ENCODE data around the gene CFAP52.

DNA sequence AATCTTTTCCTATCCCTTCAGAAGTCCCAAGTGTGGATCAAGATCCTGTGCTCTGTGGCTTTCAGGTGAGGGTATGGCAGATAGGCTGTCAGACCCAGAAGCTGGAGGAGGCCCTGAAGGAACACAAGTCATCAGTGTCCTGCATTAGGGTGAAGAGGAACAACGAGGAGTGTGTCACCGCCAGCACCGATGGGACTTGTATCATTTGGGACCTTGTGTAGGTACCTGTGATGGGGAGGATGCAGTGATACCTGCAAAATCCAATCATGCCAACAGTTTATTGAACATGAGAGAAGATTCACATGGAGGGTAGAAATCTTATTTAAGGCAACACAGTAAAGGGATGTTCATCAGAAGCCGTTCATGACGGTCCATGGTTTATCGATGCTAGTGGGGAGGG is 58.9 kb downstream of the CFAP52 start:
- TF ChIP-seq ZFX (IDR thresholded peaks at IDR 0.05), result no peak
- TF ChIP-seq, protein P1, sequence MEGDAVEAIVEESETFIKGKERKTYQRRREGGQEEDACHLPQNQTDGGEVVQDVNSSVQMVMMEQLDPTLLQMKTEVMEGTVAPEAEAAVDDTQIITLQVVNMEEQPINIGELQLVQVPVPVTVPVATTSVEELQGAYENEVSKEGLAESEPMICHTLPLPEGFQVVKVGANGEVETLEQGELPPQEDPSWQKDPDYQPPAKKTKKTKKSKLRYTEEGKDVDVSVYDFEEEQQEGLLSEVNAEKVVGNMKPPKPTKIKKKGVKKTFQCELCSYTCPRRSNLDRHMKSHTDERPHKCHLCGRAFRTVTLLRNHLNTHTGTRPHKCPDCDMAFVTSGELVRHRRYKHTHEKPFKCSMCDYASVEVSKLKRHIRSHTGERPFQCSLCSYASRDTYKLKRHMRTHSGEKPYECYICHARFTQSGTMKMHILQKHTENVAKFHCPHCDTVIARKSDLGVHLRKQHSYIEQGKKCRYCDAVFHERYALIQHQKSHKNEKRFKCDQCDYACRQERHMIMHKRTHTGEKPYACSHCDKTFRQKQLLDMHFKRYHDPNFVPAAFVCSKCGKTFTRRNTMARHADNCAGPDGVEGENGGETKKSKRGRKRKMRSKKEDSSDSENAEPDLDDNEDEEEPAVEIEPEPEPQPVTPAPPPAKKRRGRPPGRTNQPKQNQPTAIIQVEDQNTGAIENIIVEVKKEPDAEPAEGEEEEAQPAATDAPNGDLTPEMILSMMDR (IDR thresholded peaks at IDR 0.05 in 2 of 3, conservative IDR thresholded peaks at IDR 0.05 in 1 of 3; ENCODE audit: borderline replicate concordance in 1 of 3, insufficient read depth in 1 of 3, low read depth in 2 of 3, low read length in 2 of 3), result no peak
- TF ChIP-seq POLR2AphosphoS5 (IDR thresholded peaks at IDR 0.05; ENCODE audit: low read depth, low read length), result no peak
- TF ChIP-seq POLR2A (IDR thresholded peaks at IDR 0.05; ENCODE audit: borderline replicate concordance, extremely low read depth, insufficient read depth, insufficient read length), result no peak
- TF ChIP-seq, protein P2, sequence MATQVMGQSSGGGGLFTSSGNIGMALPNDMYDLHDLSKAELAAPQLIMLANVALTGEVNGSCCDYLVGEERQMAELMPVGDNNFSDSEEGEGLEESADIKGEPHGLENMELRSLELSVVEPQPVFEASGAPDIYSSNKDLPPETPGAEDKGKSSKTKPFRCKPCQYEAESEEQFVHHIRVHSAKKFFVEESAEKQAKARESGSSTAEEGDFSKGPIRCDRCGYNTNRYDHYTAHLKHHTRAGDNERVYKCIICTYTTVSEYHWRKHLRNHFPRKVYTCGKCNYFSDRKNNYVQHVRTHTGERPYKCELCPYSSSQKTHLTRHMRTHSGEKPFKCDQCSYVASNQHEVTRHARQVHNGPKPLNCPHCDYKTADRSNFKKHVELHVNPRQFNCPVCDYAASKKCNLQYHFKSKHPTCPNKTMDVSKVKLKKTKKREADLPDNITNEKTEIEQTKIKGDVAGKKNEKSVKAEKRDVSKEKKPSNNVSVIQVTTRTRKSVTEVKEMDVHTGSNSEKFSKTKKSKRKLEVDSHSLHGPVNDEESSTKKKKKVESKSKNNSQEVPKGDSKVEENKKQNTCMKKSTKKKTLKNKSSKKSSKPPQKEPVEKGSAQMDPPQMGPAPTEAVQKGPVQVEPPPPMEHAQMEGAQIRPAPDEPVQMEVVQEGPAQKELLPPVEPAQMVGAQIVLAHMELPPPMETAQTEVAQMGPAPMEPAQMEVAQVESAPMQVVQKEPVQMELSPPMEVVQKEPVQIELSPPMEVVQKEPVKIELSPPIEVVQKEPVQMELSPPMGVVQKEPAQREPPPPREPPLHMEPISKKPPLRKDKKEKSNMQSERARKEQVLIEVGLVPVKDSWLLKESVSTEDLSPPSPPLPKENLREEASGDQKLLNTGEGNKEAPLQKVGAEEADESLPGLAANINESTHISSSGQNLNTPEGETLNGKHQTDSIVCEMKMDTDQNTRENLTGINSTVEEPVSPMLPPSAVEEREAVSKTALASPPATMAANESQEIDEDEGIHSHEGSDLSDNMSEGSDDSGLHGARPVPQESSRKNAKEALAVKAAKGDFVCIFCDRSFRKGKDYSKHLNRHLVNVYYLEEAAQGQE (IDR thresholded peaks at IDR 0.05; ENCODE audit: low read depth), result no peak
- no peak for TF ChIP-seq SIN3A (IDR thresholded peaks at IDR 0.05; ENCODE audit: low read depth)
- TF ChIP-seq EZH2 (IDR thresholded peaks at IDR 0.05), result no peak
- TF ChIP-seq CEBPB (IDR thresholded peaks at IDR 0.05; ENCODE audit: low read depth), result no peak
- TF ChIP-seq TCF7L2 (IDR thresholded peaks at IDR 0.05; ENCODE audit: borderline replicate concordance, extremely low read depth, insufficient read depth, insufficient read length), result no peak
- TF ChIP-seq ZNF274 (IDR thresholded peaks at IDR 0.05; ENCODE audit: low read depth, low read length), result no peak
